GM13977 (cell line): ENCODE data around the gene FMNL3.

Source experiments
- DNase-seq: peaks from one replicate; pipeline ENCODE4 v3.0.0; 2012; ENCODE audit warnings: low spot score
- in situ Hi-C: fragments of 300-500 bp; cut with MboI; formaldehyde crosslinking; loops from one replicate; pipeline ENCODE4 v1.12.0; 2022; ENCODE audit warnings: low sequenced_read_pairs, low pct_unique_long_range_greater_than_20kb, mixed read lengths, inconsistent platforms; ENCODE audit not compliant: unreplicated experiment
- TF ChIP-seq, protein P1 (sequence below): IDR thresholded peaks from 2 replicates; pipeline ENCODE4 v1.5.1; 2012; ENCODE audit warnings: mild to moderate bottlenecking, control low read depth; ENCODE audit not compliant: insufficient read depth; ENCODE audit errors: extremely low read depth, missing control alignments

Gene FMNL3

GRCh38 chr12:49666176-49666575 is 41.0 kb downstream of the FMNL3 start:
- TF ChIP-seq, protein P1, sequence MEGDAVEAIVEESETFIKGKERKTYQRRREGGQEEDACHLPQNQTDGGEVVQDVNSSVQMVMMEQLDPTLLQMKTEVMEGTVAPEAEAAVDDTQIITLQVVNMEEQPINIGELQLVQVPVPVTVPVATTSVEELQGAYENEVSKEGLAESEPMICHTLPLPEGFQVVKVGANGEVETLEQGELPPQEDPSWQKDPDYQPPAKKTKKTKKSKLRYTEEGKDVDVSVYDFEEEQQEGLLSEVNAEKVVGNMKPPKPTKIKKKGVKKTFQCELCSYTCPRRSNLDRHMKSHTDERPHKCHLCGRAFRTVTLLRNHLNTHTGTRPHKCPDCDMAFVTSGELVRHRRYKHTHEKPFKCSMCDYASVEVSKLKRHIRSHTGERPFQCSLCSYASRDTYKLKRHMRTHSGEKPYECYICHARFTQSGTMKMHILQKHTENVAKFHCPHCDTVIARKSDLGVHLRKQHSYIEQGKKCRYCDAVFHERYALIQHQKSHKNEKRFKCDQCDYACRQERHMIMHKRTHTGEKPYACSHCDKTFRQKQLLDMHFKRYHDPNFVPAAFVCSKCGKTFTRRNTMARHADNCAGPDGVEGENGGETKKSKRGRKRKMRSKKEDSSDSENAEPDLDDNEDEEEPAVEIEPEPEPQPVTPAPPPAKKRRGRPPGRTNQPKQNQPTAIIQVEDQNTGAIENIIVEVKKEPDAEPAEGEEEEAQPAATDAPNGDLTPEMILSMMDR = no peak
- no peak for DNase-seq
- in situ Hi-C loops = no loop called here

DNA sequence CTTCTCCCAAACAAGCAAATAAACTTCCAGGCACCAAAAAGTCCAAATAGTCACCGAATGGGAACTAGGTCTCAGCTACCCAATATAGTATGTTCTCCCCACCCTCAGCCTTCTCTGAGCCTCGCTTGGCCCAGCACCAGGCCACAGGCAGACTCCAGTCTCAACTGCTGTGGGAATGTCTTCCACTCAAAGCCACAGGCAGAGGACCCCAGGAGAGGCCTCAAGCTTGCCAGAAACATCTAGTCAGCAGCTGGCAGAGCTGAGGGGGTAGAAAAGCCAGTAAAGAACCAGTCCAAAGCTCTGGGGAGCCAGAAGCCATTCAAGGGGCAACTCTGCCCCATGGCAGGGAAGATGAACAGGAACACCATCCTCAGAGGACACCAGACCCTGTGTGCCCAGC is 41.8 kb downstream of the FMNL3 start:
- no peak for DNase-seq
- in situ Hi-C loops = no loop called here
- TF ChIP-seq, protein P1 = no peak

- TF ChIP-seq, protein P1 = no peak
- peak; percentile 50 for DNase-seq
- in situ Hi-C loops = no loop called here
These were observed 42.5 kb downstream of the FMNL3 start for GRCh38 chr12:49664591-49665239.

DNA sequence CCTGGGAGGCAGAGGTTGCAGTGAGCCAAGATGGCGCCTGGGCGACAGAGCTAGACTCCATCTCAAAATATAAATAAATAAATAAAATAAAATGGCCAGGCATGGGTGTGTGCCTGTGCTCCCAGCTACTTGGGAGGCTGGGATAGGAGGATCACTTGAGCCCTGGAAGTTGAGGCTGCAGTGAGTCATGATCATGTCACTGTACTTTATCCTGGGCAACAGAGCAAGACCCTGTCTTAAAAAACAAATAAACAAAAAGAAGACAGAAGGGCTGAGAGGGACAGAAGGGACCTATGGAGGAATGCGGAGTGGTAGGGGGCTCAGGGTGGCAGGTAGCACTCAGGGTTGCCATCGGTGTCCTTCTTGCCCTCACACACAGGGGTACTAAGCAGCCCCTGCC is 43.0 kb downstream of the FMNL3 start:
- TF ChIP-seq, protein P1 = no peak
- DNase-seq = no peak
- in situ Hi-C loops = no loop called here

- in situ Hi-C loops = no loop called here
- peak; percentile 85 for DNase-seq
- TF ChIP-seq, protein P1 = no peak
These were observed 44.0 kb downstream of the FMNL3 start for GRCh38 chr12:49662998-49663843.

- DNase-seq = no peak
- TF ChIP-seq, protein P1 = no peak
- in situ Hi-C loops = no loop called here
These were observed 45.5 kb downstream of the FMNL3 start for GRCh38 chr12:49661746-49662145.
